NCI-H2081 treated with DMSO at 0.1 percent for 48 hours (cell line): Measurements from ENCODE around the gene NHLRC3.
A peak's percentile ranks its signal among the peaks of the same experiment; 100 is the strongest.
"Not testable (repeated sequence)": the region's sequence is repeated elsewhere in the genome, so short reads cannot be mapped to it uniquely, and the experiment has no call there.

ENCODE experiments used
- DNase-seq: peaks from one replicate; lab custom pipeline; 2025; lab: John Stamatoyannopoulos, UW

Gene NHLRC3, protein sequence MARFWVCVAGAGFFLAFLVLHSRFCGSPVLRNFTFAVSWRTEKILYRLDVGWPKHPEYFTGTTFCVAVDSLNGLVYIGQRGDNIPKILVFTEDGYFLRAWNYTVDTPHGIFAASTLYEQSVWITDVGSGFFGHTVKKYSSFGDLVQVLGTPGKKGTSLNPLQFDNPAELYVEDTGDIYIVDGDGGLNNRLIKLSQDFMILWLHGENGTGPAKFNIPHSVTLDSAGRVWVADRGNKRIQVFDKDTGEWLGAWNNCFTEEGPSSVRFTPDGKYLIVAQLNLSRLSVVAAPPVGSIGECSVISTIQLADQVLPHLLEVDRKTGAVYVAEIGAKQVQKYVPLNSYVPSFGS

DNA sequence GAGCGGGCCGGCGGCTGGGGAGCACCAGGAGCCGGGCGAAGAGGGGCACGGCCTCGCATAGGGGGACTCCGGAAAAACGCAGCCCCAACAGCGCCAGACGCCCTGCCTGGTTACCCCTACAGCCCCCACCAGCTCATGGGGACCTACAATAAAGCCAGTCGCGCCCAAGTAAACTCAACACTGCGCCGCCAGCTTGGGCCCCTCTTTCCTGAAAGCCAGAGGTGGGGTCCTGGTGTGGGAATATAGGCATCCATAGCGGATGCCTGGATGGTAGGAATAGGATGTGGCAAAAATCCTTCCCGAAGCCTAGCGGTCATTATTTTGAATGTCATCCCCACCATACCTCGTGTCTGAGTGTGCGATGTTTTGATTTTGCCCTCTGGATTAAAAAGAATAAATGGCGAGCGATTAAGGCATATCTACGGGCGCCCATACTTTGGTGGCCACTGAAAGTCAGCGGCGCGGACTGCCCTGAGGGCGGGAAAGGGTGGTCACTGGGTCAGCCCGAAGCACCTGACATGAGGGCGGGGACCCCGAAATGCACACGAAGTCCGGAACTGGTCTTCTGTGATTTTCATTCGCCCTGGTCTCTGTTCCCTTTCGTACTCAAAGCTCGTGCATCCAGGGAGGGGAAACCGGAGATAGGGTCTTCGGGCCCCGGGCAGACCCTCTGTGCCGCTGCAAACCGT is at the start of gene NHLRC3, which contains the start of gene PROSER1:
NHLRC3 (plus strand) TSS at position 577 of the 689 bp plus-strand sequence. CDS start 184 bp downstream, outside the sequence.
PROSER1 (minus strand) TSS at position 210 of the 689 bp plus-strand sequence. CDS start 847 bp downstream, outside the sequence.
- peak; percentile 75 for DNase-seq

DNA sequence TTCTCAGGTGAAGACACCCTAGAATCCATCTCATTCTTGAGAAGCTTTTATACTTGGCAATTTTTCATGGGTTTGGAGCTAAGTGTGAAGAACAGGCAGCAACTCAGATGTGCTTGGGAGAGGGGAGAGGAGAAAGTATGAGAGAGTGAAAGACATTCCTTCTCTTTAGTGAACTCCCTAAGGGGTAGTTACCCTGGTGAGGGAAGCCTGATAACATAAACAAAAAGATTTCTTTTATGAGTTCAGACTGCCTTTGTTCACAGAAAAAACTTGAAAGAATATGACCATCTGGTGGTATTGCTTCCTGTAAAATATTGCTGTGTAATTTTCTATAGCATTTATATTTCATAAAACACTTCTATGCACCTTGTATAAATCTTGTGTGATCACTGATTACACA is 47.6 kb upstream of the NHLRC3 start, which contains the start of gene STOML3:
STOML3 (minus strand) TSS at position 139 of the 400 bp plus-strand sequence; CDS start at position 29, 110 bp downstream.
- no peak for DNase-seq

DNA sequence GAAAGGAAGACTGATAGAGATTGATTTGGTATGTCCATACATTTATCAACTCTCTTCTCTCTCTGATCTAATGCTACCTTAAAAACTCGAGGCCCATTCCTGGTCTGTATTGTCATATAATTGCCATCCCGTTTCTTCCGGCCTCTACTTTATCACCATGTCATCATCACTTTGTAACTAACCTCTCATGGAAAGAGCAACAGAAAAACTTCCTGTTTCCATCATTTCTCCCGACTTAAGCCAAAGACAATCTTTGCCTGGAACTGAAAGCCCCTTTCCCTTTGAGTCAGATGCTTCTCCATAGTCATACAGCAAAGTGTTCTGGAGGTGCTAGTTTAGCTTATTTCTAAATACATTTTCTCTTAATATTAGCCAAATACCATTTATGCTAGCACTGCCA is 44.9 kb upstream of the NHLRC3 start:
- DNase-seq = no peak

DNA sequence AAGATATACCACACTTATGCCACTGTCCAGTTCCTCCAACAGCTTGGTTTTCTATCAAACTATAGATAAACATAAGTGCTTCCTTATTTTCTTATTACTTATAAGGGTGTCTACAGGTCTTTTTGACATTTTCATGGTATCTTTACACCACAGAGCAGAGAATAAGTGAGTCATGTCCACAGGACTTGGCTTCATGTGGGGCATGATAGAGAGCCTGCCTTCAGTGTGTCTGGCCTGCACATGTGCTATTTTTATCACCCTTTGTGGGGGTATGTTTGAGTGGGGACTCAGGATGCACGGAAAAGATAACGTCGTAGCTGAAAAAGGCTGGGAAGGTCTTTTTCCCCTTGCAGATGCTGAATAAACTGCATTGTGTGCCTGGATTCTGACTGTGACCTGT is 39.5 kb upstream of the NHLRC3 start:
- no peak for DNase-seq

DNA sequence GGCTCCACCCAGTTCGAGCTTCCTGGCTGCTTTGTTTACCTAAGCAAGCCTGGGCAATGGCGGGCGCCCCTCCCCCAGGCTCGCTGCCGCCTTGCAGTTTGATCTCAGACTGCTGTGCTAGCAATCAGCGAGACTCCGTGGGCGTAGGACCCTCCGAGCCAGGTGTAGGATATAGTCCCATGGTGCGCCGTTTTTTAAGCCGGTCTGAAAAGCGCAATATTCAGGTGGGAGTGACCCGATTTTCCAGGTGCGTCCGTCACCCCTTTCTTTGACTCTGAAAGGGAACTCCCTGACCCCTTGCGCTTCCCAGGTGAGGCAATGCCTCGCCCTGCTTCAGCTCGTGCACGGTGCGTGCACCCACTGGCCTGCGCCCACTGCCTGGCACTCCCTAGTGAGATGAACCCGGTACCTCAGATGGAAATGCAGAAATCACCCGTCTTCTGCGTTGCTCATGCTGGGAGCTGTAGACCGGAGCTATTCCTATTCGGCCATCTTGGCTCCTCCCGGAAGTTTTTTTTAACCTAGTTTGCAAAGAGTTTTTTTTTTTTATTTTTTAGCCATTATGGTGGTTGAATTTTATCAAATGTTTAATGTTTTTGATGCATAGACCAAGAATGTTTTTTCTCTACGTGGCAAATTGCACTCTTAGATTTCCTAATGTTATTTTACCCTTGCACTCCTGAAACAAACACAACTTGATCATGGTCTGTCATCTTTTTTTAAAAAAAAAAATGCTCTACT is 31.7 kb upstream of the NHLRC3 start:
- DNase-seq = not testable (repeated sequence)

DNA sequence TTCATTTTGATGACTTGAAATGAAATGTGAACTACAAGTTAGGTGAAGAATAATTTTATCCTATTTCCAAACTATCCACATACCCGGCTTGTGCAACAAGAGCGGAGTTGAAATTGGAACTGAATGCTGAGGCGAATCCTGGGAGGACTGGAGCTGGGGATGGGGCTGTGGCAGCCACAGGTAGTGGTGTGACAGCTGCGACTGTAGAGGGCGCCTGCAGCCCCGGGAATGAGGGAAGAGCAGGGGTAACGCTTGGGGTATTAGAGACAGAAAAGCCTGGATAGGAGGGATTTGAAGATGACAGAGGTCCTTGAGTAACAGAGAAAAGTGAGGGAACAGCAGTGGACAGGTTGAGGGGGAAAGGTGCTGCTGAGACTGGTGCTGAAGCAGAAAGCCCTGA is 25.6 kb upstream of the NHLRC3 start:
- DNase-seq = no peak

DNA sequence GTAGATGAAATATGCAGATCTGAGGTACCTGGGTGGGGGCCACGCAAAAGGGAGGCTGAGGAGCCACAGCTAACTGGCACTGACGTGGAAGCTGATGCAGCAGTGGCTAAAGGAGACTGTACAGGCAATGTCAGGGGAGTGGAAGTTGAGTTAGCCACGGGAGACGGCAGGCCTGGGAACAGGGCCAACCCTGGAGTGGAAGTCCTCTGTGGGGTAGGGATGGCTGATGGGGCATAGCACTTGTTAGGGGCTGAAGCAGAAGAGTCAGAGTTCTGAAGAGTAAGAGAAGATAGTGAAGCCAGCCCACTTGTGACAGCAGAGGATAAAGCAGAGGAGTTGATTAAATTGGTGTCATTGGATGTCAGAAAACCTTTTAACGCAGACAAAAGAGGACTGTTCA is 24.8 kb upstream of the NHLRC3 start:
- no peak for DNase-seq

DNA sequence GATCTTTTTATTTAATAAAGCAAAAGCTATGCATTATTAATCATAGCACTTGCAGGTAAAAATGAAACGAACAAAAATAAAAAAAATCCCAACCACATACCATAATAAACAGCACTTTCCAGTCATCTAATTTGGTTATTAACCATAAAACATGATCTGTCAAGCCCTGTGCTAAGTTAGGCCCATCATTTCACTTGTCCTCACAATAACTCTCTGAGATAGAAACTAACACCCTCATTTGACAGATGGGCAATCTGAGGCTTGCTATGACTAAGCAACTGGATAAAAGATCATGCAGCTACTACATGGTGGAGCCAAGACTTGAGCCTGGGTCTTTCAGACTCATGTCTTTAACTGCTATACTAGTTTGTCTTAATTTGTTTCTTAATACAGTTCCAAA is 22.2 kb upstream of the NHLRC3 start:
- DNase-seq = no peak

DNA sequence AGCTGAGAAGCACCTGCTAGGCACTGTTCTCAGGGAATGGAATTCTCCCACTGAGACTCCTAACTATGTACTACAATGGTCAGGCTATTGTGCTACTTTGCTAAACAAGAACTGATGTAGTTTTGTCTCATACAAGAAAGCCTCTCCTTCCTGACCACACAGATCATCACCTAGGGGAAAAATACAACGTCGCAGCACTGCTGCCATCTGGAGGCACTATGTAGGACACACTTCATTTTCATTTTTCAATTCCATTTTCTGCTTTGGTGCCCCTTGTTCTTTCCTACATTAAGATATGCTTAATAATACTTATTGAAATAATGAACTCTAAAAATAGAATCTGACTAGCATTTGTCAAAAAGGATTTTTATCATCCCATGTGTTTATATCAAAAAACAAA is 21.5 kb upstream of the NHLRC3 start:
- DNase-seq = no peak

DNA sequence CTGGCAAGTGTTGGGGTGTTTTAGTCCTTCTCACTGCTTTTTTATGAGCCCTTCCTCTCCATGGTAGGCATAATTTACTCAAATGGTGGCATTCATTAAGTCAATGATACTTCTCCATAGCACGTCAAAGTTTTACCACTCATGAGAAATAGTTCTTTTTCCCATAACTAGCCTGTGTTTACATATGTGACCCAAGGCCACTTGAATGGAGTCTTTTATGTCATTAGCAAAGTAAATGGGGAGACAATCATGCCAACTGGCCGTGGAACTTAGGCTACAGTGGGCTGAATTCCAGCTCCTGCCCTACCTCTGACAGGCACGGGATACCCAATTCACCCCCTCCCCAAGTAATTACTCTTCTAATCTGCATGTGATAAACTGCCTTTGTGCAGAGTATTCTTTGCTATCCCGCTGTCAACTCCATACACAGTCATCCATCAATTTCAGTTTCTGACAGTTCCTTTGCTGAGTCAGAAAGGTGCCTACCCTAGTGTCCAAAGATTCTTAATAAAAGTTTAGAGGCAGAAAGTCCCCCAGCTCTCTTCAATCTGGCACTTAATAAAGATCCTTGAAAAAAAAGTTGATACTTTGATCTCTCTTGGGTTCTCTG is 17.3 kb upstream of the NHLRC3 start:
- no peak for DNase-seq

DNA sequence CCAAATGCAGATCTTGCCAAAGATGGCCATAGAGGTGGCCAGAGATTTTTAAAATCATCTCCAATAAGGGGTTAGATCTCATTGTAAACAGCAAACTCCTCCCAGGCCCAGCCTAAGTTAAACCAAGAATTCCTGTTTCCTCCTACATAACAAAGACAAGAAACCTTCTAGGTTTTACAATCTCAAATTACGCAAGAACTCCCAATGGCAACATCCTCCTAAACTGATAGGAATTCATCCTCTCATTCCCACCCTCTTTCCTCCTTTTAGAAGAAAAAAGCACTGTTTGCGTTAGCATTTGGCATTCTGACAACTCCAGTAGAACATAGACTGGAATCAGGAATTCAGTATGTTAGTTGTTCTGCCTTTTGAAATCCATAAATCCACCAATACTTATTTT is 14.9 kb upstream of the NHLRC3 start:
- no peak for DNase-seq

DNA sequence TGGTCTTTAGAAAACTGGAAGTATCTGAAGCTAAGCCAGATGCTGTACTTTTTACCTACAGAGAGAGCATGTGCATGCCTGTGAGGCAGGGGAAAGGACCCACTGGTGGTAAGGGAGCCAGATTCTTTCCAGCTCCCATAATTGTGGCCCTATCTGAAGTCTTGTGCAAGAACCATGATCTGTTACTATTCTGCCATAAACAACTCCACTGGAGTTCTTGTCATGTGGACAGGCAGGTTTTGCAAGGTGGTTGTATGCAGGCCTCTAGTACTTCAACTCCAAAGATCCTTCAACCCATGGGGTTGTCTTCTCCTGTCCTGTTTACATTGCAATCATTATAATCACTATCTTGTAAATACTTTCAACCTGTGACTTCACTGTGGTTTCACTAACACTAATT is 14.5 kb upstream of the NHLRC3 start:
- DNase-seq = no peak

DNA sequence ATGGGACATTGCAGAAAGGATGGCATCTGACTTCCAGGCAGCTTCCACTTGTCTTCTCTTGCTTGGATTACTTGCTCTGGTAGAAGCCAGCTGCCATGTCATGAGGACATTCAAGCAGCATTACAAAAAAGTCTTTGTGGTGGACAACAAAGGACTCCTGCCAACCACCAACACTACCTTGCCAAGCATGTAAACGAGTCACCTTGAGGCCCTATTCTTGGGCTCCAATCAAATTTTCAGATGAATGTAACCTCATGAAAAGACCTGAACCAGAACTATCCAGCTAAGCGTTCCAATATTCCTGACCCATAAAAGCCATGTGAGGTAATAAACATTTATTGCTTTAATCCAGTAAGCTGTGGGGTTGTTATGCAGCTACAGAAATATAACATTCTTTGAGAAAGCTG is 12.8 kb upstream of the NHLRC3 start:
- DNase-seq = no peak

DNA sequence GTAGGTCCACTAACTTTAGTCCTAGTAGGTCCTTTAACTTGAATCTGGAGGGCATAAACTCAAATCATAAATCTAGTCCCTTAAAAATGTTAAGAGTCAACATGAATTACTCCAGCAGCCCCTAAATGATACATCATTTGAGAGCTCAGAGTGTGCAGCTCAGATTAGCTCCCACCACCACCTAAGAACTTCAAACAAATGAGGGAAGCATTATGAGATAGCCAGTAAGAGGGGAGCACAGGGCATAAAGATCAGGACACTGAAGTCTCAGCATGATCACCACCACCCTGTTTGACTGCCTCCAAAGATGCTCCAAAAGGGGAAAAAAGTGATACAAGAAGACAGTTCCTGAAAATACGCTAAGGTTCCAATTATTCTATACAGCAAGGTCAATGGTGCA is 6.1 kb upstream of the NHLRC3 start:
- no peak for DNase-seq

DNA sequence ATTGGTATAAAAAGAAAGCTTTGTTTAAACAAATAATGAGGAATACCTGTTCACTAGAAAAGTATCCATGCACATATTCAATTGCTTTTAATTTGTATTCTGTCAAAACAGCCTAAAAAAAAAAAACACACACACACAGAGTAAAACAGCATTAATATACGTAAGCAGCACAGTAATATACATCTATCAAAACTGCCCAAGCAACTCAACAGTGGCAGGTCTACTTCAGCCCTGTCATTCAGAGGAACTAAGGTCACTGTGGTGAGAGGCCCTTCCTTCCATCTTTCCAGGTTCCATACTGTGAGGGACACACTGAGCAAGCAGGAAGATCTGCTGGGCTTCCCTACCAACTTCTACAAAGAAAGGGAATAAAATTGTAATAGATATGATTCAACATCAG is 4.2 kb upstream of the NHLRC3 start:
- DNase-seq = no peak

DNA sequence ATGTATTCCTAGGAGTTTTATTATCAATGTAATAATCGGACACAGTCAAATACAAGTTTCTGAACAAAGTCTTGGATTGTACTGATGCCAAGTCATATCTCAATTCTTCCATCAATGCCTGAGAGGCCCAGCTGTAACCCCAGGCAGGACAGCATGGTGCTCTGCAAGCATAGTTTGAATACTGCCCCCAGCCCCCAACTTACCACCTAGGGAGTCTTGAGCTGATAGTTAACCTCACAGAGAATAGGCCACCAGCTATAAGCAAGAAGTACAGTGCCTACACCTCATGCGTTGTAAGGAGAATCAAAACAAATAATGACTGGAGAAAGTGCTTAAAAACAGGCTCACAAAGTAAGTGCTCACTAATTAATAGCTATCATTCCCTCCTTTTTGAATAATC is 3.1 kb upstream of the NHLRC3 start:
- DNase-seq = no peak

DNA sequence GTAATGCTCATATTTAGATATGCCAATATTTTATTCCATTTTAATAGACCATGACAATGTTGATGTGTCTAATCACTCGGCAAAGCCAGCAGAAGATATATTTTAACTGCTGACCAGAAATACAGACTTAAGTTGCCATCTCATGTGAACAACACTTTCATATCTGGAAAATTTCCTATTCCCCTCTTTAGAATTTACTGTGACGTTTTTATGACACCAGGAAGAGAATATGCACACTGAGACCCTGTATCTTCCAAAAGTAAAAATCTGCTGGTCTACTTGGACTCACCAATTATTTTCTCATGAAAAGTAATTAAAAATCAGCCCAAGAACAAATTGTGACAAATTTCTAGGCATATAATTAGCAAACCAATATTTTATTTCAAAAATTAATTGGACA is 2.5 kb upstream of the NHLRC3 start:
- no peak for DNase-seq

DNA sequence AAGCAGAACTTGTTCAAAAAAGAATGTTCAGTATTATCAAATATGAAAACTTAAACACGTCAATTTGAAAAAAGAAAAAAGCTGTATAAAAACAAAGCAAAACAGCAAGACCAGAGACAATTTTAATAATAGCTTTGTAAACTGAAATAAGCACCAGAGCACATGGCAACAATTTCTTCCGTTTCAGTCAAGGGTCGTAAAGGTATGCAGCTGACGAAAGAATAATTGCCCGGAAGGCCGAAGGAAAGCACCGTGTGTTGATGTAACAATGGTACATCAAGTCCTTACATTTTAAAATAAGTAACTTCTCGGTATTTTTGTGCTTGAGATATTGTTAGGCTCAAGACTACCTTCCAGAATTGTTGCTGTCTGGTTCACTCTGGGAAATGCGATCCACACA is 2.0 kb upstream of the NHLRC3 start:
- DNase-seq = no peak

DNA sequence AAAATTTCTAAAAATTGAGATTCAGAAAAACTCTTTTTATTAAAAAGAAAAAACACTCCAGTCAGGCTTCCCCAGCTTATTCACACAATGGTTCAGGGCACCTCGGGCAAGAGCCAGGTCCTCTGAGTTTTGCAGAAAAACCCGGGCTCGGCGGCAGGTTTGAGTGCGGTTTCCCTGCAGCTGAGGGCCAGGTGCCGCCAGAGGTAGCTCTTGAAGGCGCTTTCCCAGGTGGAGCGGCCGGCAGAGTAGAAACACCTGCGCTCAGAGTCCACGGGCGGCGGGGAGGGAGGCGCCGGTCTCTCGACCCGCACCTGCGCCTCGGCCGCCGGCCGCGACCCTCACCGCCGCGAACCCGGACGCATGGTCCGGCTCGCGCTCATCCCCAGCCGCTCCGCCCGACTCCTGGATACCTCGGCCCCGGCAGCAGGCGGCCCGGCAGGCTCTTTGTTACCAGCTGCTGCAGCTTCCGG is 811 bp upstream of the NHLRC3 start:
- no peak for DNase-seq

DNA sequence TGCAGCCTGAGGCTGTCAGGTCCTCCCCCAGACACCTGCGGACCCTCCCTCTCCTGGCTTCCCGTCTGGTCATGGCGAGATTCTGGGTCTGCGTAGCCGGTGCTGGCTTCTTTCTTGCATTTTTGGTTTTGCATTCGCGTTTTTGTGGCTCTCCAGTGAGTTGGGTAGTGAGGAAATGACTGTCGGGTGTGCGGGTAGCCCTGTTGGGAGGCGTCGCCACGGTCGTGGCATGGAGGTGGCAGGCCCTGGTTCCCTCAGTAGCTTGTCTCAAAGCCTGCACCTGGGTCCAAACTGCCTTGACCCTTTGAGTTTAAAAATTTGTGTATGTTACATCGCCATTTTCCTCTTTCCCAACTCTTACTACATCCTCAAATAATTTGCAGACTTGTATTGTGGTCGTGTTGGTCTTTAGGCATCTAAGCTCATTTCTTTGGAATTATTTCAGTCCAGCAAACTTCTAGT is 344 bp downstream of the NHLRC3 start:
- no peak for DNase-seq

DNA sequence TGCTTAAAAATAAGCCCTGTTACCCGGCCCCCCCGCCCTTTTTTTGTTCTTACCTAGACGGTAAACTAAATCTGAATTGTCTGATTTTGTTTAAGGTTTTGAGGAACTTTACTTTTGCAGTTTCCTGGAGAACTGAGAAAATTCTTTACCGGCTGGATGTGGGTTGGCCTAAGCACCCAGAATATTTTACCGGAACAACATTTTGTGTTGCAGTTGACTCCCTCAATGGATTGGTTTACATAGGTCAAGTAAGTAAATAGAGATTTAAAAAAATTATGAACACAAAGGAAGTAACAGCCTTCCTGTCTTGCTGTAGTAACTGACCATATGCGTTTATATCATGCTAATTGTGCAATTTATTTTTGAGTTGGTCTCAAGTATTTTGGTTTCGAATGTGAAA is 785 bp downstream of the NHLRC3 start:
- DNase-seq = no peak

DNA sequence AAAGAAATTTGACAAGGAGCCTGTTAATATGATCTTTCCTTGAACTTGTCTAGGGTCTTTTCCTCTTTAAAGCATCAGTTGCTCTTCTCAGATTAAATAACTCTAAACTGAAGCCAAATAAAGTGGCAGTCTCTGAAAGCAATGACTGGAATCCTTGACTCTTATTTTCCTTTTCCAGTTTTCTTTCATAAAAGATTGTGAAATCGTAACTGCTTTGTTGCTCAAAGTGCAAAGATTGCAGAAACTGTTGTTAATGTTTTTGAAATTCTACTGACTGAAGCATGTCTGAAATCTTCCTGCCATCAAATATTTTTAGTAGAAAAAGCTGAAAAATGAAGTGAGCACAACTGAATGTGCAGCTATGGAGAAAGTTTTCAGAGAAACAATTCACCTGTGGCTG is 1.9 kb downstream of the NHLRC3 start:
- no peak for DNase-seq
